ENCODE measurements around the gene SLC25A11.

The SLC25A11 gene

GRCh38 chr17:4948166-4948930, 8.5 kb upstream of the SLC25A11 start, which contains the start of gene PFN1:
TSS of gene PFN1 (minus strand) at chr17:4948530. CDS start at chr17:4948394, 136 bp downstream.
- peaks cover 38% of the 10 kb centered on the region for H3K79me2 ChIP-seq (ENCODE audit: control insufficient read depth, insufficient read depth, low read length)
- peak within 1 kb of the TSS; percentile 100 for H3K56ac ChIP-seq (ENCODE audit: low read length)
- peaks cover 15% of the 10 kb centered on the region for H3K36me3 ChIP-seq (ENCODE audit: control insufficient read depth, insufficient read depth, low read length)
- H3K4me1 ChIP-seq (ENCODE audit: control insufficient read depth, low read depth, low read length): peaks cover 15% of the 10 kb centered on the region
- peak within 1 kb of the TSS; percentile 95 for H4K8ac ChIP-seq (ENCODE audit: low read depth, low read length)
- peak within 1 kb of the TSS; percentile 100 for H3K27ac ChIP-seq (ENCODE audit: low read depth, low read length)
- H3K4ac ChIP-seq (ENCODE audit: low read depth, low read length): peak within 1 kb of the TSS; percentile 100
- H2BK5ac ChIP-seq (ENCODE audit: low read length): peak within 1 kb of the TSS; percentile 97
- peak within 1 kb of the TSS; percentile 55 for H2BK120ac ChIP-seq (ENCODE audit: low read depth, low read length)
- peak within 1 kb of the TSS; percentile 99 for H3K18ac ChIP-seq (ENCODE audit: low read length)
- no peaks in the 10 kb centered on the region for H3K27me3 ChIP-seq (ENCODE audit: insufficient read depth, low read length, poor library complexity)
- H3K4me2 ChIP-seq (ENCODE audit: low read length): peak within 1 kb of the TSS; percentile 75
- H3K23ac ChIP-seq (ENCODE audit: low read length): peak within 1 kb of the TSS; percentile 99
- H3K9ac ChIP-seq (ENCODE audit: low read length): peak within 1 kb of the TSS; percentile 100
- peak; percentile 95 for DNase-seq
- no CpG with 5 or more reads among the region's 59 CpGs for WGBS (ENCODE audit: extremely low coverage, insufficient coverage, low lambda C conversion rate)
- peak within 1 kb of the TSS; percentile 98 for H2AK5ac ChIP-seq (ENCODE audit: low read length)
- peak within 1 kb of the TSS; percentile 94 for H4K5ac ChIP-seq (ENCODE audit: low read length)
- peaks cover 11% of the 10 kb centered on the region for H3K79me1 ChIP-seq (ENCODE audit: low read length)
- peak within 1 kb of the TSS; percentile 98 for H3K4me3 ChIP-seq (ENCODE audit: low read length)
- no peak within 1 kb of the TSS for H2BK15ac ChIP-seq (replicated peaks; ENCODE audit: low read depth)

- H3K56ac ChIP-seq (ENCODE audit: low read length): peak overlapping the region; percentile 100
- peak; percentile 82 for DNase-seq
- peak overlapping the region; percentile 97 for H3K4me2 ChIP-seq (ENCODE audit: low read length)
- no peaks in the 10 kb centered on the region for H3K27me3 ChIP-seq (ENCODE audit: insufficient read depth, low read length, poor library complexity)
- H3K9ac ChIP-seq (ENCODE audit: low read length): peak overlapping the region; percentile 100
- H2BK5ac ChIP-seq (ENCODE audit: low read length): peak overlapping the region; percentile 97
- H3K23ac ChIP-seq (ENCODE audit: low read length): peak overlapping the region; percentile 99
- H4K8ac ChIP-seq (ENCODE audit: low read depth, low read length): peak overlapping the region; percentile 29
- H3K4ac ChIP-seq (ENCODE audit: low read depth, low read length): peak overlapping the region; percentile 97
- H2BK120ac ChIP-seq (ENCODE audit: low read depth, low read length): peak overlapping the region; percentile 0
- H4K5ac ChIP-seq (ENCODE audit: low read length): no peak overlapping the region
- H2AK5ac ChIP-seq (ENCODE audit: low read length): peak overlapping the region; percentile 98
- peak overlapping the region; percentile 92 for H3K27ac ChIP-seq (ENCODE audit: low read depth, low read length)
- H3K18ac ChIP-seq (ENCODE audit: low read length): peak overlapping the region; percentile 52
- WGBS (ENCODE audit: extremely low coverage, insufficient coverage, low lambda C conversion rate): no CpG with 5 or more reads among the region's 56 CpGs
- H3K36me3 ChIP-seq (ENCODE audit: control insufficient read depth, insufficient read depth, low read length): peaks cover 15% of the 10 kb centered on the region
- peaks cover 44% of the 10 kb centered on the region for H3K79me2 ChIP-seq (ENCODE audit: control insufficient read depth, insufficient read depth, low read length)
- H3K4me1 ChIP-seq (ENCODE audit: control insufficient read depth, low read depth, low read length): peaks cover 15% of the 10 kb centered on the region
- peak overlapping the region; percentile 98 for H3K4me3 ChIP-seq (ENCODE audit: low read length)
- H2BK15ac ChIP-seq (replicated peaks; ENCODE audit: low read depth): no peak overlapping the region
- peaks cover 11% of the 10 kb centered on the region for H3K79me1 ChIP-seq (ENCODE audit: low read length)
Measured at GRCh38 chr17:4947411-4948165, 7.7 kb upstream of the SLC25A11 start.

GRCh38 chr17:4947010-4947410, 7.2 kb upstream of the SLC25A11 start:
- Histone ChIP-seq H3K9ac (ENCODE audit: low read length) (peak overlapping the region; percentile 84), H2BK120ac (ENCODE audit: low read depth, low read length) (no peak overlapping the region), H4K8ac (ENCODE audit: low read depth, low read length) (no peak overlapping the region), H4K5ac (ENCODE audit: low read length) (no peak overlapping the region), H3K36me3 (ENCODE audit: control insufficient read depth, insufficient read depth, low read length) (peaks cover 17% of the 10 kb centered on the region), H3K27me3 (ENCODE audit: insufficient read depth, low read length, poor library complexity) (no peaks in the 10 kb centered on the region), H2AK5ac (ENCODE audit: low read length) (no peak overlapping the region), H3K56ac (ENCODE audit: low read length) (peak overlapping the region; percentile 88), H3K23ac (ENCODE audit: low read length) (no peak overlapping the region), H3K27ac (ENCODE audit: low read depth, low read length) (peak overlapping the region; percentile 84), H3K4me1 (ENCODE audit: control insufficient read depth, low read depth, low read length) (peaks cover 15% of the 10 kb centered on the region), H3K18ac (ENCODE audit: low read length) (peak overlapping the region; percentile 52), H3K4me3 (ENCODE audit: low read length) (peak overlapping the region; percentile 90), H2BK5ac (ENCODE audit: low read length) (no peak overlapping the region), H3K4me2 (ENCODE audit: low read length) (peak overlapping the region; percentile 97), H3K79me2 (ENCODE audit: control insufficient read depth, insufficient read depth, low read length) (peaks cover 49% of the 10 kb centered on the region), H3K79me1 (ENCODE audit: low read length) (peaks cover 13% of the 10 kb centered on the region), H3K4ac (ENCODE audit: low read depth, low read length) (no peak overlapping the region), H2BK15ac (replicated peaks; ENCODE audit: low read depth) (no peak overlapping the region)
- peak; percentile 30 for DNase-seq
- no CpG with 5 or more reads among the region's 7 CpGs for WGBS (ENCODE audit: extremely low coverage, insufficient coverage, low lambda C conversion rate)

GRCh38 chr17:4946312-4946976, 6.6 kb upstream of the SLC25A11 start:
- Histone ChIP-seq H3K27me3 (ENCODE audit: insufficient read depth, low read length, poor library complexity) (no peaks in the 10 kb centered on the region), H3K79me1 (ENCODE audit: low read length) (peaks cover 15% of the 10 kb centered on the region), H2BK5ac (ENCODE audit: low read length) (no peak overlapping the region), H3K9ac (ENCODE audit: low read length) (peak overlapping the region; percentile 84), H4K5ac (ENCODE audit: low read length) (no peak overlapping the region), H2BK120ac (ENCODE audit: low read depth, low read length) (no peak overlapping the region), H3K36me3 (ENCODE audit: control insufficient read depth, insufficient read depth, low read length) (peaks cover 17% of the 10 kb centered on the region), H3K4me3 (ENCODE audit: low read length) (peak overlapping the region; percentile 90), H2AK5ac (ENCODE audit: low read length) (no peak overlapping the region), H3K79me2 (ENCODE audit: control insufficient read depth, insufficient read depth, low read length) (peaks cover 54% of the 10 kb centered on the region), H3K4ac (ENCODE audit: low read depth, low read length) (no peak overlapping the region), H2BK15ac (replicated peaks; ENCODE audit: low read depth) (no peak overlapping the region), H3K23ac (ENCODE audit: low read length) (no peak overlapping the region), H4K8ac (ENCODE audit: low read depth, low read length) (no peak overlapping the region), H3K27ac (ENCODE audit: low read depth, low read length) (peak overlapping the region; percentile 84), H3K4me1 (ENCODE audit: control insufficient read depth, low read depth, low read length) (peaks cover 10% of the 10 kb centered on the region), H3K56ac (ENCODE audit: low read length) (peak overlapping the region; percentile 88), H3K4me2 (ENCODE audit: low read length) (peak overlapping the region; percentile 97), H3K18ac (ENCODE audit: low read length) (no peak overlapping the region)
- no peak for DNase-seq
- no CpG with 5 or more reads among the region's 16 CpGs for WGBS (ENCODE audit: extremely low coverage, insufficient coverage, low lambda C conversion rate)

- Histone ChIP-seq H3K27ac (ENCODE audit: low read depth, low read length) (peak overlapping the region; percentile 26), H2BK5ac (ENCODE audit: low read length) (no peak overlapping the region), H3K4me2 (ENCODE audit: low read length) (peak overlapping the region; percentile 97), H4K8ac (ENCODE audit: low read depth, low read length) (no peak overlapping the region), H4K5ac (ENCODE audit: low read length) (no peak overlapping the region), H3K4me1 (ENCODE audit: control insufficient read depth, low read depth, low read length) (peaks cover 5% of the 10 kb centered on the region), H3K56ac (ENCODE audit: low read length) (peak overlapping the region; percentile 88), H2BK15ac (replicated peaks; ENCODE audit: low read depth) (no peak overlapping the region), H2AK5ac (ENCODE audit: low read length) (no peak overlapping the region), H3K27me3 (ENCODE audit: insufficient read depth, low read length, poor library complexity) (no peaks in the 10 kb centered on the region), H3K36me3 (ENCODE audit: control insufficient read depth, insufficient read depth, low read length) (peaks cover 17% of the 10 kb centered on the region), H3K4ac (ENCODE audit: low read depth, low read length) (no peak overlapping the region), H3K79me1 (ENCODE audit: low read length) (peaks cover 16% of the 10 kb centered on the region), H3K4me3 (ENCODE audit: low read length) (peak overlapping the region; percentile 90), H3K18ac (ENCODE audit: low read length) (no peak overlapping the region), H3K9ac (ENCODE audit: low read length) (peak overlapping the region; percentile 84), H3K23ac (ENCODE audit: low read length) (no peak overlapping the region), H3K79me2 (ENCODE audit: control insufficient read depth, insufficient read depth, low read length) (peaks cover 60% of the 10 kb centered on the region), H2BK120ac (ENCODE audit: low read depth, low read length) (no peak overlapping the region)
- no CpG with 5 or more reads among the region's 4 CpGs for WGBS (ENCODE audit: extremely low coverage, insufficient coverage, low lambda C conversion rate)
- no peak for DNase-seq
Measured at GRCh38 chr17:4945944-4946280, 6.1 kb upstream of the SLC25A11 start.

Measured in mesendoderm (in vitro differentiated cells).